GM19467 (cell line): Measurements from ENCODE around the gene TOMM40L.

ENCODE experiments used
- ATAC-seq: cut with Tn5 transposase; IDR thresholded peaks from one replicate; pipeline ENCODE4 v1.9.1; 2021; ENCODE audit warnings: mild to moderate bottlenecking, moderate library complexity; ENCODE audit not compliant: unreplicated experiment

Gene TOMM40L

GRCh38 chr1:161196521-161197451, 29.1 kb upstream of the TOMM40L start:
- ATAC-seq: no peak

GRCh38 chr1:161197560-161198193, 28.2 kb upstream of the TOMM40L start:
- no peak for ATAC-seq

- no peak for ATAC-seq
Measured at GRCh38 chr1:161198194-161198896, 27.5 kb upstream of the TOMM40L start.

GRCh38 chr1:161198897-161199431, 26.9 kb upstream of the TOMM40L start, which contains the start of gene ADAMTS4:
Gene ADAMTS4, minus strand, starts transcription at chr1:161199054. Its CDS starts 427 bp downstream, at chr1:161198627.
- ATAC-seq: no peak

GRCh38 chr1:161199506-161200139, 26.2 kb upstream of the TOMM40L start:
- no peak for ATAC-seq

- no peak for ATAC-seq
Measured at GRCh38 chr1:161200421-161200991, 25.4 kb upstream of the TOMM40L start.

- ATAC-seq: no peak
Measured at GRCh38 chr1:161200992-161201835, 24.6 kb upstream of the TOMM40L start.

- peak; percentile 95 for ATAC-seq
Measured at GRCh38 chr1:161201836-161202712, 23.8 kb upstream of the TOMM40L start, which contains the start of gene NDUFS2. Gene NDUFS2, plus strand, starts transcription at chr1:161202367. Its CDS starts 19 bp downstream, at chr1:161202386.

GRCh38 chr1:161206411-161207140, 19.3 kb upstream of the TOMM40L start:
- no peak for ATAC-seq

GRCh38 chr1:161207173-161207572, 18.7 kb upstream of the TOMM40L start:
- no peak for ATAC-seq

- peak; percentile 56 for ATAC-seq
Measured at GRCh38 chr1:161209790-161210409, 16.0 kb upstream of the TOMM40L start.

- no peak for ATAC-seq
Measured at GRCh38 chr1:161214369-161214768, 11.5 kb upstream of the TOMM40L start.

GRCh38 chr1:161215076-161215475, 10.8 kb upstream of the TOMM40L start, which contains the start of gene FCER1G:
Gene FCER1G, plus strand, starts transcription at chr1:161215295. Its CDS starts 27 bp downstream, at chr1:161215322.
- no peak for ATAC-seq

- ATAC-seq: peak; percentile 82
Measured at GRCh38 chr1:161216945-161217712, 8.7 kb upstream of the TOMM40L start.

GRCh38 chr1:161217831-161218230, 8.0 kb upstream of the TOMM40L start:
- no peak for ATAC-seq
